NCI-H1048 (cell line): ENCODE results near the gene ELK4.

Experiments used
- DNase-seq: peaks from one replicate; lab custom pipeline; 2025; lab: John Stamatoyannopoulos, UW

The ELK4 gene

DNA sequence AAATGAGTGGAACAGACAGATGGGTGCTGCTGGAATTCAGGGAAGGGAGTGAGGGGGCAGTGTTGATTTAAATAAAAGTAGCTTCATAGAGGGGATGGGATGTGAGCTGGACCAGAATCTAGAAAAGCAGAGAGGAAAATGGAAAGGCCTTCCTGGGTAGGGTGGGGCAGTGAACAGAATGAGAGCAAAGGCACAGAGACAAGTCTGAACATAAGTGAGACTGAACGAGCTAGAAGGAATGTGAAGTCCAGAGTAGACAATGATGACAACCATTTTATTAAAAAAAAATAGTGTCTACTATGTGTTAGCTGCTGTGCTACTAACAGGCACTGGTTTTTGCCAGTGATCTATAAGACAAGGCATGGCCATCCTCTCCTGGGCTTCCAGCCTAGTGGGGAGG lies 36.0 kb downstream of the ELK4 start:
- no peak for DNase-seq

- no peak for DNase-seq
These were observed 36.4 kb downstream of the ELK4 start for GRCh38 chr1:205595435-205595834.

- no peak for DNase-seq
These were observed 37.0 kb downstream of the ELK4 start for GRCh38 chr1:205594846-205595245.

GRCh38 chr1:205593967-205594366 lies 37.8 kb downstream of the ELK4 start:
- no peak for DNase-seq

DNA sequence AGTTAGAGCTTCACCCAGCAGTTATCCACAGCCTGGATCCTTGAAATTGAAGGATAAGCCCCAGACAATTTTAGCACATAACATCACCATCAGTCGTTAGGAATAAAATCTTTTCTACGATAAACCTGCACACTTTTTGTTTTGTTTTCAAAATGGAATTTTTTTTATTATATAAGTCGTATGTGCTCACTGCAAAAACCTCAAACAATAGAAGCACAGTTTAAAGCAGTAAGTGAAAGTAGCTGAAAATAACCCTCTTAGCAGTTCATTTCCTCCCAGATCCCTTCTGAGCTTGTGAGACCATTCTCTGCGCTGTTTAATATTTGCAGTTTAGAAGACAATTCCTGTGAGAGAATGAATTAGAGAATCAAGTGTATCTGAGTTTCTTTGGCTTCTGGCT lies 38.3 kb downstream of the ELK4 start:
- DNase-seq, result no peak

DNA sequence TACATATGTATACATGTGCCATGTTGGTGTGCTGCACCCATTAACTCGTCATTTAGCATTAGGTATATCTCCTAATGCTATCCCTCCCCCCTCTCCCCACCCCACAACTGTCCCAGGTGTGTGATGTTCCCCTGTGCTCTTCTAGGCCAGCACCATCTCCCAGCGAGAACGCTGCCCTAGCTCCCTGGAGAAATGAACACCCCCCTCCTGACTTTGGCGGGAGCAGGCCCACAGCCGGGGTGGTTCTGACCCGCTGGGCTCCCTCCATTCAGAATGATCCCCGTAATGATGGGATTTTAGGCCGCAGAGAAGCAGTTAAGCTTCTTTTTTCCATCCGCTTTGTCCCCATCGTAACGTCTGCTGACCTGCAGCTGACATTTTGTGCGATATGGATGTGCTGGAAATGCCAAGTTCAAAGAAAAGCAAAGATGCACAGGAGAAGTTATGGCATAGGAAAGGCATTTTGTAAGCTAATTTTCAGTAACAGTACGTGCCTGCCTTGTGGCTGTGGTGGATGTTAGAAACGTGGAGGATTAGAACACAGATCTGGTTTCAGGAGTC lies 39.3 kb downstream of the ELK4 start:
- DNase-seq, result no peak

DNA sequence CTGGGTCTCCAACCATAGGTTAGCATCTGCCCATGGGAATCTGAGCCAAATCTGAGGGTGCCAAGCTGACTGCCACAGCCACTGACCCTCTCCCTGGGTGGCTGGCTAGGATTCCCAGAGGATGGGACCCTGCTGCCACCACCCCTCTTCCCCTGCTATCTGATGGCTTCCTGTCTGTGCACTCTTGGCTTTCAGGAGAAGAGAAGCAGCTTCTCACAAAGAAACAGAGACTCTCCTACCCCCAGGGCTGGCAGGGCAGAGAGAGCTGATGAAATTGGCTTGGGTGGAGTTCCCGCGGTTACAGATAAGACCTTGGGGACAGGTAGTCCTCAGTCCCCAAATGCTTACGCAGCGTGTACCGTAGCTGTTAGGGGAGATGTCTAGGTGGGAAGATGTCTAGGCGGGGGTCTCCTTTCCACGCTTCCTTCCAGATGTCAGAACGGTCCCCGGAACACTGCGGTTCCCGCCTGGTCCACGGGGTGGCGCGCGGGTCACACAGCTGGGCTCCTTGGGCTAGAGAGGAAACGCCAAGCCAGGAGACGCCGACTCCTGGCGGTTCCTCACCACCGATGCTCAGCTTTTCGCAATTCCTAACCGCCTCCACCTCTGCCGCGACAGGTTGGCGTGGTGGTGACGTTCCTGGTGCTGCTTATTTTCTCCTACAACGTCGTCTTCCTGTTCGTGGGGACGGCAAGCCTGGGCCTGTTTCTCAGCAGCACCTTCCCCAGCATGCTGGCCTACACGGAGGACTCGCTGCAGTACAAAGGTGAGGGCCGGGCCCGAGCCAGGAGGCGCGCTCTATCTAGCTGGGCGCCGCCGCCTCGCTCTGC lies 40.1 kb downstream of the ELK4 start:
- peak; percentile 87 for DNase-seq

- no peak for DNase-seq
These were observed 40.9 kb downstream of the ELK4 start for GRCh38 chr1:205590777-205591513.

- DNase-seq, result no peak
These were observed 41.4 kb downstream of the ELK4 start for GRCh38 chr1:205590457-205590768.

DNA sequence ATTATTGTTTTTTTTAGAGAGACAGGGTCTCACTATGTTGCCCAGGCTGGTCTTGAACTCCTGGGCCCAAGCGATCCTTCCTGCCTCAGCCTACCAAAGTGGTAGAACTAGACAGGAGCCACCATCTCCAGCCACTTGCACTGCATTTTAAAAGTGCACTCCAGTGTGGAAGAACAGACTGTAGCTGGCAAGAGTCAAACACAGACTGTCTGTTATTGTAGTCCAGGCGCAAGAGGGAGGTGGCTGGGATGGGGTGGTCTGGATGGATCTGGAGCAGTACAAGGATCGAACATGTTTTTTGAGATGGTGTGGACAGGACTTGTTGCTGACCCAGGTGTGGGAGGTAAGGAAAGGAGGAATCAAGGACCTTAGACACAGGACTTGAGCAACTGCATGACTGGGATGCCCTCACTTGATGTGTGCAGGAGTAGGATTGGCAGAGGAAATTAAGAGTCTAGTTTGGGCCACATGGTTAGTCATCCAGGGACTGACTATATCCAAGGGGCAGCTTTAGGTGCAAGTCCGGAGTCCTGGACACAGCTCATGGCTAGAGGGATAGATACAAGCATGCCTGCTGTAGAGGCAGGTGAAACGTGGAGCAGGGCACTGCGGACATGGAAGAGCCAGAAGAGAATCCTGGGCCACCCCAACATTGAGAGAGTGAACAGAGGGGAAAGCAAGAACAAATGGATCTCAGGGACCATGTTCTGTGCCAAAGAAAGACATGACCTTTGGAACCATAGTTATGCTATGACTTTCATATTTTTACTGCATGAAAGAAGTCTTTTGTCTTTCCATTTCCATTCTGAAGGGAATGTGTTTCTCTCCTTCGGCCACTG lies 42.0 kb downstream of the ELK4 start:
- DNase-seq, result no peak

GRCh38 chr1:205589046-205589445 lies 42.8 kb downstream of the ELK4 start:
- no peak for DNase-seq

DNA sequence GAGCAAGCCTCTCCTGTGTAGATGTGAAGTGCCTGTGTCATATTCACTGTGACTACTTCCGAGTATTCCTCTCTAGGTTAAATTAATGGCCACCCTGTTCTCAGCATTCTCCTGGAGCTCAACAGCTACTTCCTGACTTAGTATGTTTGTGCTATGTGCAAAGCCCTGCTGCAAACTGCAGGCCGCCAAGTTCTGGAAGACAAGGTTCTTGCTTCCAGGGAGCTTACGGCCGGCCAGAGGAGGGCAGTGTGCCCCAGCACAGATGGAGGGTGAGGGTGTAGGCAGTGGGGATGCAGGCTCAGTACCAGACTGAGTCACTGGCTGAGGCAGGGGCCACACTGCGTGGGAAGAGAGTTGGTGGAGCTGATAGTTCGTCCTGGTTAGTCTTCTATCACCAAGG lies 43.2 kb downstream of the ELK4 start:
- DNase-seq, result no peak

DNA sequence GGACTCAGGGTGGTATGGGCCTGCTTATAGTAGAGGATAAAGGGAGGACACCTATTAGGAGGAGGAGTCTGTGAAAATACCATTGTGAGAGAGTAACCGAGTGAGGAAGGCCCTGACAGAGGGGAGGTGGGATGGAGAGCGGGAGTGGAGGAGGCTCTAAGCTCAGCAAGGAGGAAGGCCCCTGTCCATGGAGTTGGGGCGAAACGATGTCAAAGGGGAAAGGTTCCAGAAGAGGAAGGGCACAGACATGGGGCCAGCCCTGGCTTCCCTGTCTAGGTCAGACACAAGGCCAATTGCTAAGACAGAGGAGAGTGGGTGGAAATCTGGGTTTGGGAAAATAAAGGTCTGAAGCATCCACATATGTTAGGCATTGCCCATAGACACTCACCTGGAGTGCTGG lies 44.2 kb downstream of the ELK4 start:
- no peak for DNase-seq

GRCh38 chr1:205585835-205586785 lies 45.7 kb downstream of the ELK4 start:
- DNase-seq, result no peak

GRCh38 chr1:205585169-205585834 lies 46.5 kb downstream of the ELK4 start:
- DNase-seq, result no peak

DNA sequence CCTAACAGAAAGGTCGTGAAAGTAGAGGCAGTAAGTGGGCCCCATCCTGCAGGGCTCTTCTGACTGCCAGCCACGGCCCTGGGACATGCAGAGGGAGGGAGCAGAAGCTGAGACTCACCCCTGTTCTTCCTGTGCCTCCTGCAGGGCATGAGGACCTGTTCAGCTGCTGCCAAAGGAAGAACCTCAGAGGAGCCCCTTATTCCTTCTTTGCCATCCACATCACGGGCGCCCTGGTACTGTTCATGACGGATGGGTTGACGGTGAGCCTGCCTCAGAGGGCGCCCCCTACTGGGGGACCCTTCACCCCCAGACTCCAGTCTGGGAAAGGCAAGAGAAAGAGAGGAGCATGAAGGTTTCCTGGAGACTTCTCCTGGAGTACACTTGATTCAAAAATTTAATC lies 47.1 kb downstream of the ELK4 start:
- no peak for DNase-seq

DNA sequence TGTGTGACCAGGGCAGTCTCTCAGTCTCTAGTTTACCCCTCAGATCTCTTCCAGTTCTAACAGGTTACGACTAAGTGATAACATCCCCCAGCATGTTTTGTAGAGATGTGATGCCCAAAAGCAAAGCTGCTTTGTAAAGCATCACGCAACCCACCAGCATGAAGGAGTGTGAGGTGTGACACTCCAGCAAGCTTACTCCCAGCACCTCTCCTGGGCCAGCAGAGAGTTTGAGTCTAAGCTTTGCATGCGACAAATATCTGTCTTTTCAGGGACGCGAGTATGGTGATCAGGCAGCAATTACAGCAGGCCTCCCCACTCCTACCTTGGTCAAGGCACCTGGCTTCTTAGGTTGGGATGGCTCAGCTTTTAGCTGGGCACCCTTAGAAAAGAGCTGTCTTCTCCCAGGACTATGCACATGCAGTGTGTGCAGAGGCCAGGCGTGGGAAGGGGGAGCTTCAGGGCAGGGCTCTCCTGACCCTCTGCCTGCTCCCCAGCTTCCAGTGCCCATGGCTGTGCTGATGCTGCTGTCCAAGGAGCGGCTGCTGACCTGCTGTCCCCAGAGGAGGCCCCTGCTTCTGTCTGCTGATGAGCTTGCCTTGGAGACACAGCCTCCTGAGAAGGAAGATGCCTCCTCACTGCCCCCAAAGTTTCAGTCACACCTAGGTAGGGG lies 48.2 kb downstream of the ELK4 start:
- DNase-seq, result no peak

- DNase-seq, result no peak
These were observed 49.1 kb downstream of the ELK4 start for GRCh38 chr1:205582471-205583291.

GRCh38 chr1:205582046-205582445 lies 49.8 kb downstream of the ELK4 start:
- DNase-seq, result no peak
